ENCODE measurements around the gene ARHGAP44. TPM values are rescaled to one million over a fixed set of nuclear protein-coding genes. Genes with fewer than 3 reads are reported as not detected.

Gene ARHGAP44
- total and polyA plus RNA-seq, 2 of the 13 experiments (the other 11 are each of a cell fraction or from before 2014, with no cell fraction given): 0.79 to 3.1 TPM

- H3K27ac ChIP-seq (ENCODE audit: extremely low read length, insufficient read depth, low read length): no peak overlapping the region
- no peak for TF ChIP-seq POGK (CRISPR knock-in tag; conservative IDR thresholded peaks at IDR 0.05)
- TF ChIP-seq CEBPB (IDR thresholded peaks at IDR 0.05; ENCODE audit: borderline replicate concordance, low read depth, low read length): no peak
- TF ChIP-seq TRIM24 (CRISPR knock-in tag; IDR thresholded peaks at IDR 0.05): no peak
- TF ChIP-seq HOXA9 (CRISPR knock-in tag; IDR thresholded peaks at IDR 0.05; ENCODE audit: borderline replicate concordance): no peak
- no peak for TF ChIP-seq RAD51 (IDR thresholded peaks at IDR 0.05; ENCODE audit: borderline replicate concordance)
- no peak for TF ChIP-seq SRSF9 (IDR thresholded peaks at IDR 0.05; ENCODE audit: borderline replicate concordance, insufficient read depth, low read depth, low read length, poor library complexity, severe bottlenecking)
- no peak for TF ChIP-seq NAIF1 (CRISPR knock-in tag; IDR thresholded peaks at IDR 0.05; ENCODE audit: borderline replicate concordance)
- TF ChIP-seq ZNF263 (CRISPR knock-in tag; IDR thresholded peaks at IDR 0.05): no peak
- intact Hi-C loops (cut with micrococcal nuclease; ENCODE audit: unreplicated experiment): no loop called here
- no peaks in the 10 kb centered on the region for H4K20me1 ChIP-seq (ENCODE audit: insufficient read depth, low read length)
- no peak overlapping the region for H3K4me3 ChIP-seq (replicated peaks in 1 of 3; ENCODE audit: insufficient read depth in 1 of 3, low read depth in 2 of 3, low read length in 3 of 3)
- CTCF ChIA-PET (ENCODE audit: low intra/inter-chr PET ratio, low total read pairs): no interaction called here
- BruUV-seq (replicated peaks): no TSS peak
- WGBS (ENCODE audit: low lambda C conversion rate): 39% methylated on average over 4 of the region's 4 CpGs
- no peak overlapping the region for H3K9ac ChIP-seq (ENCODE audit: insufficient read depth, low read depth, low read length)
- no peaks in the 10 kb centered on the region for H3K79me2 ChIP-seq (ENCODE audit: insufficient read depth, low read length)
- no peak overlapping the region for H3K4me2 ChIP-seq (ENCODE audit: low read depth, low read length)
- ATAC-seq (no peak), DNase-seq (ENCODE audit: low spot score) (no peak), FAIRE-seq (no peak)
- H3K4me1 ChIP-seq (ENCODE audit: insufficient read depth, low read length): no peaks in the 10 kb centered on the region
- H3K27me3 ChIP-seq (ENCODE audit: control insufficient read depth in 1 of 2, insufficient read depth in 2 of 2, low read length in 2 of 2): no peaks in the 10 kb centered on the region
- H3K9me3 ChIP-seq (ENCODE audit: low read length): peaks cover 10% of the 10 kb centered on the region
- in situ Hi-C loops (cut with HindIII; ENCODE audit: extremely low pct_ligation_motif_present, low pct_unique_long_range_greater_than_20kb): no loop called here
- POLR2A ChIA-PET: no interaction called here
- H3K36me3 ChIP-seq (replicated peaks in 1 of 2; ENCODE audit: control insufficient read depth in 1 of 2, insufficient read depth in 2 of 2, low read length in 2 of 2): no peaks in the 10 kb centered on the region
- H2AFZ ChIP-seq (ENCODE audit: low read length): no peak overlapping the region
Measured at GRCh38 chr17:12866244-12866643, 76.9 kb downstream of the ARHGAP44 start.

Measured in HepG2 (cell line).